ENCODE data around the gene RNU2-1. TPM values are rescaled to one million over a fixed set of nuclear protein-coding genes. Genes with fewer than 3 reads are reported as not detected.

The RNU2-1 gene
- polyA plus RNA-seq, 3 donors = not detected

- H3K4me1 Mint-ChIP-seq = peaks cover 35% of the 10 kb centered on the region
- H3K9ac ChIP-seq (ENCODE audit: insufficient read depth, low read length, poor library complexity, severe bottlenecking) = no peak overlapping the region
- intact Hi-C loops (cut with micrococcal nuclease) = no loop called here
Observed at GRCh38 chr17:43215341-43215740, 18.4 kb downstream of the RNU2-1 start.

GRCh38 chr17:43213545-43213944 lies 20.2 kb downstream of the RNU2-1 start:
- H3K4me1 Mint-ChIP-seq = peaks cover 36% of the 10 kb centered on the region
- Histone ChIP-seq H4K20me1 (ENCODE audit: insufficient read depth, low read length) (peaks cover 54% of the 10 kb centered on the region), H2AFZ (ENCODE audit: insufficient read depth, low read depth, low read length, poor library complexity, severe bottlenecking) (no peak overlapping the region), H3K27me3 (ENCODE audit: control insufficient read depth in 2 of 2, insufficient read depth in 2 of 2, low read length in 2 of 2) (no peaks in the 10 kb centered on the region), H3K4me2 (replicated peaks; ENCODE audit: extremely low read depth, low read length, poor library complexity, severe bottlenecking) (peak overlapping the region; percentile 96), H3K4me3 (replicated peaks in 1 of 3; ENCODE audit: low read depth in 2 of 3, low read length in 3 of 3) (peak overlapping the region in 1 of 3 experiments; percentile 96), H3K79me2 (ENCODE audit: insufficient read depth, low read length) (peaks cover 19% of the 10 kb centered on the region), H3K27ac (ENCODE audit: low read depth in 1 of 2, low read length in 2 of 2) (peak overlapping the region in 1 of 2 donors; percentile 85), H3K9me3 (replicated peaks in 1 of 2; ENCODE audit: control insufficient read depth in 1 of 2, insufficient read depth in 1 of 2, low read length in 2 of 2) (no peaks in the 10 kb centered on the region), H3K9ac (ENCODE audit: insufficient read depth, low read length, poor library complexity, severe bottlenecking) (peak overlapping the region; percentile 77), H3K4me1 (ENCODE audit: control insufficient read depth in 1 of 2, insufficient read depth in 2 of 2, low read length in 2 of 2) (peaks cover 29 to 36% of the 10 kb centered on the region in 2 donors), H3K36me3 (replicated peaks in 1 of 2; ENCODE audit: control insufficient read depth in 1 of 2, insufficient read depth in 2 of 2, low read length in 2 of 2) (peaks cover 57 to 71% of the 10 kb centered on the region in 2 donors)
- no peak for TF ChIP-seq CTCF (IDR thresholded peaks at IDR 0.05)
- peak overlapping the region; percentile 98 for H3K4me3 Mint-ChIP-seq
- peaks cover 0 to 2% (median 1%) of the 10 kb centered on the region in 3 donors for H3K27me3 Mint-ChIP-seq (ENCODE audit: low read depth in 3 of 3)
- peaks cover 0 to 2% (median 0%) of the 10 kb centered on the region in 7 donors for H3K9me3 Mint-ChIP-seq
- peaks cover 53 to 68% of the 10 kb centered on the region in 2 donors for H3K36me3 Mint-ChIP-seq
- intact Hi-C loops (cut with micrococcal nuclease) = loop anchor here in 1 of 2 donors (5.0 kb wide), 1 partner anchor 104 kb away; no protein-coding TSS in a partner anchor
- DNase-seq = no peak
- WGBS (ENCODE audit: insufficient coverage) = 100% methylated on average over 1 of the region's 2 CpGs
- H3K27ac Mint-ChIP-seq = peak overlapping the region in 4 of 7 donors; percentile 82 to 97 (median 95)

More at GRCh38 chr17:43215341-43215740, 18.4 kb downstream of the RNU2-1 start:
- Histone ChIP-seq H3K9me3 (replicated peaks in 1 of 2; ENCODE audit: control insufficient read depth in 1 of 2, insufficient read depth in 1 of 2, low read length in 2 of 2) (no peaks in the 10 kb centered on the region), H3K4me2 (replicated peaks; ENCODE audit: extremely low read depth, low read length, poor library complexity, severe bottlenecking) (no peak overlapping the region), H3K4me3 (replicated peaks in 1 of 3; ENCODE audit: low read depth in 2 of 3, low read length in 3 of 3) (no peak overlapping the region), H3K79me2 (ENCODE audit: insufficient read depth, low read length) (peaks cover 19% of the 10 kb centered on the region), H3K4me1 (ENCODE audit: control insufficient read depth in 1 of 2, insufficient read depth in 2 of 2, low read length in 2 of 2) (peaks cover 29 to 31% of the 10 kb centered on the region in 2 donors), H2AFZ (ENCODE audit: insufficient read depth, low read depth, low read length, poor library complexity, severe bottlenecking) (no peak overlapping the region), H3K36me3 (replicated peaks in 1 of 2; ENCODE audit: control insufficient read depth in 1 of 2, insufficient read depth in 2 of 2, low read length in 2 of 2) (peaks cover 53 to 71% of the 10 kb centered on the region in 2 donors), H3K27ac (ENCODE audit: low read depth in 1 of 2, low read length in 2 of 2) (no peak overlapping the region), H4K20me1 (ENCODE audit: insufficient read depth, low read length) (peaks cover 70% of the 10 kb centered on the region), H3K27me3 (ENCODE audit: control insufficient read depth in 2 of 2, insufficient read depth in 2 of 2, low read length in 2 of 2) (no peaks in the 10 kb centered on the region)
- peaks cover 0 to 2% (median 0%) of the 10 kb centered on the region in 7 donors for H3K9me3 Mint-ChIP-seq
- no peak for TF ChIP-seq CTCF (IDR thresholded peaks at IDR 0.05)
- DNase-seq = no peak
- H3K36me3 Mint-ChIP-seq = peaks cover 51 to 66% of the 10 kb centered on the region in 2 donors
- peak overlapping the region in 1 of 7 donors; percentile 61 for H3K27ac Mint-ChIP-seq
- no CpG with 5 or more reads among the region's 3 CpGs for WGBS (ENCODE audit: insufficient coverage)
- peaks cover 0 to 1% (median 0%) of the 10 kb centered on the region in 3 donors for H3K27me3 Mint-ChIP-seq (ENCODE audit: low read depth in 3 of 3)
- H3K4me3 Mint-ChIP-seq = no peak overlapping the region

Data from CD14-positive monocyte (primary cell).